ENCODE results near the gene ANKRD24.

- TF ChIP-seq CTCF (IDR thresholded peaks at IDR 0.05): peak; percentile 68 to 88 (median 82)
- TF ChIP-seq POLR2A (IDR thresholded peaks at IDR 0.05): no peak
These were observed 84.8 kb downstream of the ANKRD24 start for GRCh38 chr19:4267101-4267900.
